ENCODE measurements around the gene MED23. TPM values are rescaled to one million over a fixed set of nuclear protein-coding genes. Genes with fewer than 3 reads are reported as not detected.

The MED23 gene
- total and polyA plus RNA-seq, 2 experiments from 2014 or later, result 8.6 to 23.6 TPM

DNA sequence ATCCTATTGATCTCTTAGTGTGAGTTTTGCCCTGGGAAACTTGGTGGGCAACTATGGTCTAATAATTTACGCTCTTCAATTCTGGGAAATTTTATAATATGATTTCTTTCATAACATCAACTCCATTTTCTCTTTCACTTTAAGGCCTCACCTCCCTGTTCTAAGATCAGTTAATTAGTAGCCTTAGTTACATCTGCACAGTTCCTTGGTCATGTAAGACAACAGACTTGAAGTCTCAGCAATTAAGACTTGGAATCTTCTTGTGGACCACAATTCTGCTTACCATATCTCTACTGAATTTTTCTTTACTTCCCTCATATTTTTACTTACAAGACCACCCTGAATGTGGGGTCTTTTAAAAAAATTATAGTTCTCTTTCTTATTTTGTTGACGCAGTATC lies 17.8 kb upstream of the MED23 start (continued):
- TF ChIP-seq ETS1 (IDR thresholded peaks at IDR 0.05) (no peak), ZNF114 (CRISPR knock-in tag; IDR thresholded peaks at IDR 0.05) (no peak), NANOG (IDR thresholded peaks at IDR 0.05; ENCODE audit: borderline replicate concordance) (no peak), STAT1 (IDR thresholded peaks at IDR 0.05; ENCODE audit: unreplicated experiment) (no peak), ZNF331 (CRISPR knock-in tag; IDR thresholded peaks at IDR 0.05; ENCODE audit: low read depth) (no peak), CREB1 (CRISPR knock-in tag; IDR thresholded peaks at IDR 0.05; ENCODE audit: low read depth) (no peak)
- TF ChIP-seq, protein P1, sequence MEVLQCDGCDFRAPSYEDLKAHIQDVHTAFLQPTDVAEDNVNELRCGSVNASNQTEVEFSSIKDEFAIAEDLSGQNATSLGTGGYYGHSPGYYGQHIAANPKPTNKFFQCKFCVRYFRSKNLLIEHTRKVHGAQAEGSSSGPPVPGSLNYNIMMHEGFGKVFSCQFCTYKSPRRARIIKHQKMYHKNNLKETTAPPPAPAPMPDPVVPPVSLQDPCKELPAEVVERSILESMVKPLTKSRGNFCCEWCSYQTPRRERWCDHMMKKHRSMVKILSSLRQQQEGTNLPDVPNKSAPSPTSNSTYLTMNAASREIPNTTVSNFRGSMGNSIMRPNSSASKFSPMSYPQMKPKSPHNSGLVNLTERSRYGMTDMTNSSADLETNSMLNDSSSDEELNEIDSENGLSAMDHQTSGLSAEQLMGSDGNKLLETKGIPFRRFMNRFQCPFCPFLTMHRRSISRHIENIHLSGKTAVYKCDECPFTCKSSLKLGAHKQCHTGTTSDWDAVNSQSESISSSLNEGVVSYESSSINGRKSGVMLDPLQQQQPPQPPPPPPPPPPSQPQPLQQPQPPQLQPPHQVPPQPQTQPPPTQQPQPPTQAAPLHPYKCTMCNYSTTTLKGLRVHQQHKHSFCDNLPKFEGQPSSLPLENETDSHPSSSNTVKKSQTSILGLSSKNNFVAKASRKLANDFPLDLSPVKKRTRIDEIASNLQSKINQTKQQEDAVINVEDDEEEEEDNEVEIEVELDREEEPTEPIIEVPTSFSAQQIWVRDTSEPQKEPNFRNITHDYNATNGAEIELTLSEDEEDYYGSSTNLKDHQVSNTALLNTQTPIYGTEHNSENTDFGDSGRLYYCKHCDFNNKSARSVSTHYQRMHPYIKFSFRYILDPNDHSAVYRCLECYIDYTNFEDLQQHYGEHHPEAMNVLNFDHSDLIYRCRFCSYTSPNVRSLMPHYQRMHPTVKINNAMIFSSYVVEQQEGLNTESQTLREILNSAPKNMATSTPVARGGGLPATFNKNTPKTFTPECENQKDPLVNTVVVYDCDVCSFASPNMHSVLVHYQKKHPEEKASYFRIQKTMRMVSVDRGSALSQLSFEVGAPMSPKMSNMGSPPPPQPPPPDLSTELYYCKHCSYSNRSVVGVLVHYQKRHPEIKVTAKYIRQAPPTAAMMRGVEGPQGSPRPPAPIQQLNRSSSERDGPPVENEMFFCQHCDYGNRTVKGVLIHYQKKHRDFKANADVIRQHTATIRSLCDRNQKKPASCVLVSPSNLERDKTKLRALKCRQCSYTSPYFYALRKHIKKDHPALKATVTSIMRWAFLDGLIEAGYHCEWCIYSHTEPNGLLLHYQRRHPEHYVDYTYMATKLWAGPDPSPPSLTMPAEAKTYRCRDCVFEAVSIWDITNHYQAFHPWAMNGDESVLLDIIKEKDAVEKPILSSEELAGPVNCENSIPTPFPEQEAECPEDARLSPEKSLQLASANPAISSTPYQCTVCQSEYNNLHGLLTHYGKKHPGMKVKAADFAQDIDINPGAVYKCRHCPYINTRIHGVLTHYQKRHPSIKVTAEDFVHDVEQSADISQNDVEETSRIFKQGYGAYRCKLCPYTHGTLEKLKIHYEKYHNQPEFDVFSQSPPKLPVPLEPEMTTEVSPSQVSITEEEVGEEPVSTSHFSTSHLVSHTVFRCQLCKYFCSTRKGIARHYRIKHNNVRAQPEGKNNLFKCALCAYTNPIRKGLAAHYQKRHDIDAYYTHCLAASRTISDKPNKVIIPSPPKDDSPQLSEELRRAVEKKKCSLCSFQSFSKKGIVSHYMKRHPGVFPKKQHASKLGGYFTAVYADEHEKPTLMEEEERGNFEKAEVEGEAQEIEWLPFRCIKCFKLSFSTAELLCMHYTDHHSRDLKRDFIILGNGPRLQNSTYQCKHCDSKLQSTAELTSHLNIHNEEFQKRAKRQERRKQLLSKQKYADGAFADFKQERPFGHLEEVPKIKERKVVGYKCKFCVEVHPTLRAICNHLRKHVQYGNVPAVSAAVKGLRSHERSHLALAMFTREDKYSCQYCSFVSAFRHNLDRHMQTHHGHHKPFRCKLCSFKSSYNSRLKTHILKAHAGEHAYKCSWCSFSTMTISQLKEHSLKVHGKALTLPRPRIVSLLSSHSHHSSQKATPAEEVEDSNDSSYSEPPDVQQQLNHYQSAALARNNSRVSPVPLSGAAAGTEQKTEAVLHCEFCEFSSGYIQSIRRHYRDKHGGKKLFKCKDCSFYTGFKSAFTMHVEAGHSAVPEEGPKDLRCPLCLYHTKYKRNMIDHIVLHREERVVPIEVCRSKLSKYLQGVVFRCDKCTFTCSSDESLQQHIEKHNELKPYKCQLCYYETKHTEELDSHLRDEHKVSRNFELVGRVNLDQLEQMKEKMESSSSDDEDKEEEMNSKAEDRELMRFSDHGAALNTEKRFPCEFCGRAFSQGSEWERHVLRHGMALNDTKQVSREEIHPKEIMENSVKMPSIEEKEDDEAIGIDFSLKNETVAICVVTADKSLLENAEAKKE (CRISPR knock-in tag; IDR thresholded peaks at IDR 0.05), result no peak

- Histone ChIP-seq H3K9me2 (ENCODE audit: insufficient read depth) (no peaks in the 10 kb centered on the region), H3K27me3 (ENCODE audit: insufficient read depth) (no peaks in the 10 kb centered on the region; the same call in 1 of the 2 replicates), H3K4me1 (ENCODE audit: insufficient read depth) (no peaks in the 10 kb centered on the region), H2AFZ (no peak overlapping the region), H3K79me2 (replicated peaks; ENCODE audit: insufficient read depth) (no peaks in the 10 kb centered on the region), H3K36me3 (ENCODE audit: insufficient read depth) (no peaks in the 10 kb centered on the region), H3K4me2 (no peak overlapping the region), H3K27ac (ENCODE audit: low read depth) (no peak overlapping the region), H4K20me1 (replicated peaks; ENCODE audit: insufficient read depth) (no peaks in the 10 kb centered on the region), H3F3A (replicated peaks; ENCODE audit: low read depth) (no peaks in the 10 kb centered on the region), H3K4me3 (no peak overlapping the region)
- DNase-seq (ENCODE audit: low spot score) (no peak), ATAC-seq (no peak)
- Mint-ChIP-seq H3K4me1 (no peaks in the 10 kb centered on the region), H3K27me3 (ENCODE audit: insufficient read depth, low read depth, poor library complexity) (no peaks in the 10 kb centered on the region), H3K36me3 (ENCODE audit: low read depth) (no peaks in the 10 kb centered on the region), H3K4me3 (no peak overlapping the region), H3K9me3 (no peaks in the 10 kb centered on the region), H3K27ac (no peak overlapping the region)
- no peak for TF ChIP-seq CTCF (conservative IDR thresholded peaks at IDR 0.05; ENCODE audit: low read depth in 2 of 2)
- no peak for TF ChIP-seq NANOG (IDR thresholded peaks at IDR 0.05; ENCODE audit: borderline replicate concordance)
- no peak for TF ChIP-seq REST (IDR thresholded peaks at IDR 0.05; ENCODE audit: unreplicated experiment)
- TF ChIP-seq CREB1 (CRISPR knock-in tag; IDR thresholded peaks at IDR 0.05; ENCODE audit: low read depth), result no peak
- no peak for TF ChIP-seq EZH2phosphoT487 (IDR thresholded peaks at IDR 0.05; ENCODE audit: unreplicated experiment)
These were observed 16.9 kb upstream of the MED23 start for GRCh38 chr6:131644921-131645320.
